ENCODE measurements around the gene CXXC1.
"Not testable (repeated sequence)": the region's sequence is repeated elsewhere in the genome, so short reads cannot be mapped to it uniquely, and the experiment has no call there.

CXXC1 gene

GRCh38 chr18:50297621-50298442 is 10.3 kb upstream of the CXXC1 start:
- DNase-seq (ENCODE audit: low read depth): peak; percentile 71

GRCh38 chr18:50293039-50293438 is 5.5 kb upstream of the CXXC1 start:
- DNase-seq (ENCODE audit: low read depth): no peak

- no peak for DNase-seq (ENCODE audit: low read depth)
These were observed 1.6 kb upstream of the CXXC1 start for GRCh38 chr18:50289108-50289443.

- DNase-seq (ENCODE audit: low read depth): not testable (repeated sequence)
These were observed 1.0 kb upstream of the CXXC1 start for GRCh38 chr18:50288348-50289107.

GRCh38 chr18:50287028-50287440 is 458 bp downstream of the CXXC1 start:
- no peak for DNase-seq (ENCODE audit: low read depth)

- peak; percentile 57 for DNase-seq (ENCODE audit: low read depth)
These were observed 983 bp downstream of the CXXC1 start for GRCh38 chr18:50286391-50287027.

- DNase-seq (ENCODE audit: low read depth): no peak
These were observed 1.7 kb downstream of the CXXC1 start for GRCh38 chr18:50285631-50286321.

GRCh38 chr18:50285071-50285470 is 2.4 kb downstream of the CXXC1 start:
- DNase-seq (ENCODE audit: low read depth): no peak

- no peak for DNase-seq (ENCODE audit: low read depth)
These were observed 3.1 kb downstream of the CXXC1 start for GRCh38 chr18:50284255-50284885.

GRCh38 chr18:50283469-50284209 is 3.9 kb downstream of the CXXC1 start:
- DNase-seq (ENCODE audit: low read depth): no peak

- no peak for DNase-seq (ENCODE audit: low read depth)
These were observed 4.8 kb downstream of the CXXC1 start for GRCh38 chr18:50282521-50283335.

- no peak for DNase-seq (ENCODE audit: low read depth)
These were observed 5.4 kb downstream of the CXXC1 start for GRCh38 chr18:50281972-50282520.

GRCh38 chr18:50281295-50281971 is 6.1 kb downstream of the CXXC1 start, which contains the start of gene MBD1:
MBD1 (minus strand) TSS chr18:50281523; CDS start chr18:50279992, 1,531 bp downstream.
- peak; percentile 98 for DNase-seq (ENCODE audit: low read depth)

- DNase-seq (ENCODE audit: low read depth): no peak
These were observed 6.7 kb downstream of the CXXC1 start for GRCh38 chr18:50280707-50281294.

- no peak for DNase-seq (ENCODE audit: low read depth)
These were observed 7.7 kb downstream of the CXXC1 start for GRCh38 chr18:50279752-50280151.

- DNase-seq (ENCODE audit: low read depth): peak; percentile 90
These were observed 9.6 kb downstream of the CXXC1 start for GRCh38 chr18:50277942-50278341.

GRCh38 chr18:50276452-50276851 is 11.0 kb downstream of the CXXC1 start:
- no peak for DNase-seq (ENCODE audit: low read depth)

- DNase-seq (ENCODE audit: low read depth): no peak
These were observed 11.9 kb downstream of the CXXC1 start for GRCh38 chr18:50275503-50276036.

- DNase-seq (ENCODE audit: low read depth): no peak
These were observed 12.6 kb downstream of the CXXC1 start for GRCh38 chr18:50274941-50275340.

All from amniotic epithelial cell (primary cell).